ENCODE data around the gene UGGT1.

- no peak for TF ChIP-seq POLR2A (IDR thresholded peaks at IDR 0.05)
- no peak for TF ChIP-seq POLR2AphosphoS5 (IDR thresholded peaks at IDR 0.05)
Observed at GRCh38 chr2:128187032-128187654, 96.1 kb downstream of the UGGT1 start.

Measured in spleen (tissue), 3 donors.